ENCODE measurements around the gene LSS. TPM values are rescaled to one million over a fixed set of nuclear protein-coding genes. Genes with fewer than 3 reads are reported as not detected.

The LSS gene
- total RNA-seq, 1 experiment from 2014 or later = 101 TPM

- Mint-ChIP-seq H3K4me3 (no peak overlapping the region), H3K9me3 (peaks cover 14% of the 10 kb centered on the region), H3K36me3 (peaks cover 54% of the 10 kb centered on the region), H3K27me3 (ENCODE audit: low read depth) (no peaks in the 10 kb centered on the region), H3K27ac (peak overlapping the region; percentile 19; the same call in 1 of the 2 replicates), H3K4me1 (peaks cover 5% of the 10 kb centered on the region)
- no peak for TF ChIP-seq FOXJ3 (CRISPR knock-in tag; IDR thresholded peaks at IDR 0.05; ENCODE audit: borderline replicate concordance)
- no peak for TF ChIP-seq ELF4 (CRISPR knock-in tag; IDR thresholded peaks at IDR 0.05; ENCODE audit: low read depth)
- no peak for TF ChIP-seq NFATC4 (CRISPR knock-in tag; IDR thresholded peaks at IDR 0.05)
- no peak for TF ChIP-seq ETV6 (CRISPR knock-in tag; IDR thresholded peaks at IDR 0.05)
- no peak for TF ChIP-seq NFE2L1 (CRISPR knock-in tag; IDR thresholded peaks at IDR 0.05)
- TF ChIP-seq SMAD4 (CRISPR knock-in tag; IDR thresholded peaks at IDR 0.05) = no peak
- TF ChIP-seq CDX4 (CRISPR knock-in tag; IDR thresholded peaks at IDR 0.05; ENCODE audit: borderline replicate concordance) = no peak
- no peak for TF ChIP-seq NFYB (CRISPR knock-in tag; conservative IDR thresholded peaks at IDR 0.05; ENCODE audit: low read depth)
- TF ChIP-seq PRRX2 (CRISPR knock-in tag; IDR thresholded peaks at IDR 0.05) = no peak
- no peak for TF ChIP-seq ZNF425 (CRISPR knock-in tag; conservative IDR thresholded peaks at IDR 0.05)
- TF ChIP-seq RELA (CRISPR knock-in tag; IDR thresholded peaks at IDR 0.05; ENCODE audit: borderline replicate concordance) = no peak
- no peak for TF ChIP-seq FOXK1 (CRISPR knock-in tag; IDR thresholded peaks at IDR 0.05)
- TF ChIP-seq ZMAT4 (CRISPR knock-in tag; IDR thresholded peaks at IDR 0.05) = no peak
- no peak for TF ChIP-seq CREM (CRISPR knock-in tag; IDR thresholded peaks at IDR 0.05)
- no peak for TF ChIP-seq ZNF263 (CRISPR knock-in tag; IDR thresholded peaks at IDR 0.05; ENCODE audit: low read depth)
- TF ChIP-seq NR3C1 (CRISPR knock-in tag; conservative IDR thresholded peaks at IDR 0.05; ENCODE audit: low read depth) = no peak
- ATAC-seq (no peak), DNase-seq (ENCODE audit: low spot score) (no peak)
- POLR2A ChIA-PET = no interaction called here
- CTCF ChIA-PET = no interaction called here
Observed at GRCh38 chr21:46221664-46222435, 6.7 kb downstream of the LSS start.

GRCh38 chr21:46220847-46221246 lies 7.7 kb downstream of the LSS start:
- ATAC-seq (no peak), DNase-seq (ENCODE audit: low spot score) (no peak)
- CTCF ChIA-PET = no interaction called here
- H3K9me3 Mint-ChIP-seq = peaks cover 6% of the 10 kb centered on the region
- no peak overlapping the region for H3K27ac Mint-ChIP-seq
- H3K36me3 Mint-ChIP-seq = peaks cover 44% of the 10 kb centered on the region
- no peaks in the 10 kb centered on the region for H3K4me1 Mint-ChIP-seq
- no peaks in the 10 kb centered on the region for H3K27me3 Mint-ChIP-seq (ENCODE audit: low read depth)
- POLR2A ChIA-PET = no interaction called here
- H3K4me3 Mint-ChIP-seq = no peak overlapping the region
- TF ChIP-seq MLX (CRISPR knock-in tag; IDR thresholded peaks at IDR 0.05) (no peak), IRF1 (CRISPR knock-in tag; IDR thresholded peaks at IDR 0.05) (no peak), HMGXB4 (CRISPR knock-in tag; IDR thresholded peaks at IDR 0.05) (no peak), STAT6 (CRISPR knock-in tag; conservative IDR thresholded peaks at IDR 0.05; ENCODE audit: low read depth) (no peak), NFYB (CRISPR knock-in tag; conservative IDR thresholded peaks at IDR 0.05; ENCODE audit: low read depth) (no peak), TEAD4 (CRISPR knock-in tag; IDR thresholded peaks at IDR 0.05) (no peak), IRF2 (CRISPR knock-in tag; IDR thresholded peaks at IDR 0.05; ENCODE audit: borderline replicate concordance, low read depth) (no peak), USF1 (CRISPR knock-in tag; IDR thresholded peaks at IDR 0.05) (no peak), ZNF263 (CRISPR knock-in tag; IDR thresholded peaks at IDR 0.05; ENCODE audit: low read depth) (no peak), ZBTB43 (CRISPR knock-in tag; IDR thresholded peaks at IDR 0.05) (no peak)

Measured in WTC11 (cell line).